GM12878 (cell line): Measurements from ENCODE around the gene ALAS1. TPM values are rescaled to one million over a fixed set of nuclear protein-coding genes. Genes with fewer than 3 reads are reported as not detected.
A peak's percentile ranks its signal among the peaks of the same experiment; 100 is the strongest.

Source experiments
- ASH2L ChIP-seq: fragments of 300-600, 200-600 bp; sonication (generic); IDR thresholded peaks from 2 replicates; pipeline ENCODE4 v1.6.1; 2017; ENCODE audit warnings: low read depth, mild to moderate bottlenecking, borderline replicate concordance
- CBX3 ChIP-seq: fragments of 200-600 bp; sonication (generic); IDR thresholded peaks from 2 replicates; pipeline ENCODE4 v1.6.1; 2016; ENCODE audit warnings: low read depth, borderline replicate concordance
- EGR1 ChIP-seq, 2 experiments: IDR thresholded peaks; 1 replicate in 1 of 2; 2 replicates in 1 of 2; pipeline ENCODE4 v1.6.1; 2011 to 2012; ENCODE audit warnings: low read depth in 2 of 2, low read length in 2 of 2, borderline replicate concordance in 1 of 2, mild to moderate bottlenecking in 1 of 2, moderate library complexity in 1 of 2
- HCFC1 ChIP-seq: fragments of 150-350 bp; IDR thresholded peaks from 2 replicates; pipeline ENCODE4 v1.6.1; 2014; ENCODE audit warnings: low read length
- KAT2A ChIP-seq: conservative IDR thresholded peaks from 2 replicates; pipeline ENCODE4 v1.6.1; 2011; ENCODE audit warnings: low read depth, low read length; ENCODE audit not compliant: control insufficient read depth
- MYC ChIP-seq: IDR thresholded peaks from 2 replicates; pipeline ENCODE4 v1.6.1; 2011; ENCODE audit warnings: mild to moderate bottlenecking, low read length, moderate library complexity, inconsistent platforms; ENCODE audit not compliant: insufficient read depth, insufficient replicate concordance, insufficient read length, severe bottlenecking
- NFYB ChIP-seq: IDR thresholded peaks from 2 replicates; pipeline ENCODE4 v1.6.1; 2011; ENCODE audit warnings: low read depth, mild to moderate bottlenecking, low read length, improper control_type of control experiment, moderate library complexity; ENCODE audit not compliant: insufficient read depth
- PBX3 ChIP-seq: IDR thresholded peaks from 2 replicates; pipeline ENCODE4 v1.6.1; 2011; ENCODE audit warnings: mild to moderate bottlenecking, low read depth, low read length, moderate library complexity; ENCODE audit not compliant: insufficient replicate concordance
- RELA ChIP-seq: fragments of 450-650 bp; IDR thresholded peaks from 2 replicates; pipeline ENCODE4 v1.8.0; 2014; ENCODE audit warnings: borderline replicate concordance; ENCODE audit not compliant: partially characterized antibody
- SMAD1 ChIP-seq: fragments of 450-650 bp; IDR thresholded peaks from 2 replicates; pipeline ENCODE4 v1.6.1; 2018; ENCODE audit warnings: mild to moderate bottlenecking, low read depth; ENCODE audit not compliant: partially characterized antibody
- YY1 ChIP-seq: IDR thresholded peaks from 2 replicates; pipeline ENCODE4 v1.6.1; 2011; ENCODE audit warnings: low read depth, mild to moderate bottlenecking, low read length
- polyA plus RNA-seq, 11 experiments: library from polyadenylated mRNA; depleted of rRNA in 4 of 11; unstranded in 6 of 11; stranded (reverse) in 5 of 11; fragments of >200 nt; fragmentation: Nextera tagmentation in 4 of 11; fragmentation: Illumina TruSeq in 1 of 11; extraction: Ambion mirVana in 4 of 11; extraction: Trizol in 1 of 11; gene quantifications; 1 replicate in 1 of 11; 2 replicates in 10 of 11; pipeline versions ENCODE4 v1.2.1 to v1.2.3, GENCODE V29; 2011 to 2016; ENCODE audit warnings: inconsistent platforms in 2 of 11, missing spikeins in 2 of 11, low read depth in 1 of 11
- total RNA-seq, 4 experiments: library from RNA; depleted of rRNA in 3 of 4; stranded (reverse); fragments of >200 nt in 3 of 4; fragmentation: Illumina TruSeq in 1 of 4; extraction: Trizol in 1 of 4; gene quantifications; 2 replicates each; pipeline versions ENCODE4 v1.2.1 to v1.2.3, GENCODE V29; 2013 to 2021

The ALAS1 gene
- total and polyA plus RNA-seq, 10 of the 15 experiments (the other 5 are each of a cell fraction or from before 2014, with no cell fraction given), result 69.9 to 115 (median 94.1) TPM

GRCh38 chr3:52154135-52155094 is 43.5 kb upstream of the ALAS1 start, which contains the start of gene POC1A (continued):
- TF ChIP-seq SMAD1 (no peak), HCFC1 (peak; percentile 84), EGR1 (IDR thresholded peaks at IDR 0.05; ENCODE audit: borderline replicate concordance in 1 of 2, low read depth in 2 of 2, low read length in 2 of 2) (peak; percentile 50 to 97), CBX3 (no peak), PBX3 (no peak), KAT2A (no peak), NFYB (peak; percentile 82; the same call in 1 of the 2 replicates), YY1 (peak; percentile 87), ASH2L (no peak), RELA (no peak), MYC (peak; percentile 27)
- TF ChIP-seq, all 136 proteins: peak for 57
